ENCODE data around the gene TOX2.

The TOX2 gene

GRCh38 chr20:44066645-44067606 lies 152.3 kb downstream of the TOX2 start:
- no peak for DNase-seq (ENCODE audit: low read depth)
- H3K4me3 ChIP-seq (ENCODE audit: low read depth, low read length) = no peak overlapping the region

- DNase-seq (ENCODE audit: low read depth) = no peak
- no peak overlapping the region for H3K4me3 ChIP-seq (ENCODE audit: low read depth, low read length)
These were observed 153.0 kb downstream of the TOX2 start for GRCh38 chr20:44067650-44068081.

- DNase-seq (ENCODE audit: low read depth) = no peak
- H3K4me3 ChIP-seq (ENCODE audit: low read depth, low read length) = no peak overlapping the region
These were observed 153.9 kb downstream of the TOX2 start for GRCh38 chr20:44068316-44069201.

- no peak for DNase-seq (ENCODE audit: low read depth)
- H3K4me3 ChIP-seq (ENCODE audit: low read depth, low read length) = no peak overlapping the region
These were observed 154.8 kb downstream of the TOX2 start for GRCh38 chr20:44069203-44070011.

- DNase-seq (ENCODE audit: low read depth) = no peak
- no peak overlapping the region for H3K4me3 ChIP-seq (ENCODE audit: low read depth, low read length)
These were observed 155.7 kb downstream of the TOX2 start for GRCh38 chr20:44070139-44070900.

GRCh38 chr20:44071057-44071456 lies 156.4 kb downstream of the TOX2 start:
- no peak for DNase-seq (ENCODE audit: low read depth)
- H3K4me3 ChIP-seq (ENCODE audit: low read depth, low read length) = no peak overlapping the region

GRCh38 chr20:44071526-44072111 lies 157.0 kb downstream of the TOX2 start:
- DNase-seq (ENCODE audit: low read depth) = no peak
- no peak overlapping the region for H3K4me3 ChIP-seq (ENCODE audit: low read depth, low read length)

- no peak overlapping the region for H3K4me3 ChIP-seq (ENCODE audit: low read depth, low read length)
- DNase-seq (ENCODE audit: low read depth) = no peak
These were observed 157.7 kb downstream of the TOX2 start for GRCh38 chr20:44072384-44072783.

- H3K4me3 ChIP-seq (ENCODE audit: low read depth, low read length) = no peak overlapping the region
- DNase-seq (ENCODE audit: low read depth) = no peak
These were observed 158.5 kb downstream of the TOX2 start for GRCh38 chr20:44073011-44073674.

- no peak for DNase-seq (ENCODE audit: low read depth)
- H3K4me3 ChIP-seq (ENCODE audit: low read depth, low read length) = no peak overlapping the region
These were observed 159.0 kb downstream of the TOX2 start for GRCh38 chr20:44073675-44074071.

GRCh38 chr20:44074252-44075151 lies 159.8 kb downstream of the TOX2 start:
- no peak overlapping the region for H3K4me3 ChIP-seq (ENCODE audit: low read depth, low read length)
- peak; percentile 26 for DNase-seq (ENCODE audit: low read depth)

- no peak overlapping the region for H3K4me3 ChIP-seq (ENCODE audit: low read depth, low read length)
- DNase-seq (ENCODE audit: low read depth) = no peak
These were observed 160.7 kb downstream of the TOX2 start for GRCh38 chr20:44075191-44075949.

- no peak overlapping the region for H3K4me3 ChIP-seq (ENCODE audit: low read depth, low read length)
- DNase-seq (ENCODE audit: low read depth) = no peak
These were observed 161.2 kb downstream of the TOX2 start for GRCh38 chr20:44075950-44076232.

GRCh38 chr20:44079291-44079690 lies 164.6 kb downstream of the TOX2 start:
- DNase-seq (ENCODE audit: low read depth) = no peak
- no peak overlapping the region for H3K4me3 ChIP-seq (ENCODE audit: low read depth, low read length)

GRCh38 chr20:44080064-44080463 lies 165.4 kb downstream of the TOX2 start:
- DNase-seq (ENCODE audit: low read depth) = no peak

GRCh38 chr20:44080646-44081267 lies 166.1 kb downstream of the TOX2 start:
- DNase-seq (ENCODE audit: low read depth) = no peak
- no peak overlapping the region for H3K4me3 ChIP-seq (ENCODE audit: low read depth, low read length)

More at GRCh38 chr20:44080064-44080463, 165.4 kb downstream of the TOX2 start:
- no peak overlapping the region for H3K4me3 ChIP-seq (ENCODE audit: low read depth, low read length)
